Stimulated activated CD8-positive, alpha-beta memory T cell treated with anti-CD3 and anti-CD28 coated beads, Interleukin-4, amount 100 ng/mL, for 4 hours (primary cell): ENCODE data around the gene CFAP65.

Experiments
- DNase-seq, 2 donors: peaks; one replicate each; pipeline ENCODE4 v3.0.0-alpha.2; 2020; ENCODE audit warnings: low read depth in 2 of 2, low spot score in 1 of 2

CFAP65 gene

DNA sequence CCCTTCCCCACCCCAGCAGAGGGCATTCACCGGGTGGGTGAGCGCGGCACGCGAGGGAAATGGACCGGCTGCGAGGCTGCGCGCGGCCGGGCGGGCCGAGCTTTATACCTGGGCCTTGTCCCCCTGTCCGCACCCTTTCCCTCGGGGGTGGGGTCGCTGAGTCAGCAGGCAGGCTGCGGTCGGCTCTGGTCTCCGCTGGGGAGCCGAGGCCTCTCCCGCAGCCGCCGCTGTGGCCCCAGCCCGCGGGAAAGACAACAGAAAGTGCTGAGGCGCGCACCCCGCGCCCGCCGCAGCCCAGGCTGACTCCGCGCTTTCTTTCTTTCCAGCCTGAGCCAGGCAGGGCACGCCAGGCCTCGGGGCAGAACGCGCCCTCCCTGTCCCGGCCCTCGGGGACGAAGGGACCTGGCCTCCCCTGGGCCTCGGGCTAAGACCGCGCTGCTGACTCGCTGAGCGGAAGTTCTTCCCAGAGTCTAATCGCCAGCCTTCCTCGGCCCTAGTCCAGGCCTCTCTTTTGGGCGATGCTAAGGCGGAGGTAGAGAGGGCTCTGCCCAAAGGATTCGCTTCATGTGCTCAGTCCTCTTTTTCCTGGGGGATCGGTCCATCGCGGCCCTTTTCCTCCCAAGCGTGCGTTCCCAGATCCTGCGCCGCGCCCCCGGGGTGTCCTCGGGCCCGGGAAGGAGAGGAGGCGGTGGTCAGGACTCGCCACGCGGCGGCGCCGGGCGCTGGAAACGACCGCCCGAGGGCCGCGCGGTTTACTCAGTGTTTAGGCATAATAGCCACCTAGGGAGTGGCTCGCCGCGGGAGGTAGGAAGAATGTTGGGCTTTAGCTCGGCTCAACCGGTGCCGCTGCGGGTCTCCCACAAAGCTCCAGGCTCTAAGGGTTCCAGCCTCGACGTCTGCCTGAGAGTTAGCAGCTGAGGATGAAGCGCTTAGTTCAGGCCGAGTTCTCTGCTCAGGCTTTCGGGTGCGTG is 47.7 kb downstream of the CFAP65 start, which contains the start of gene CRYBA2:
Gene CRYBA2 (minus strand): TSS at position 78 of the 971 bp plus-strand sequence. CDS start 246 bp downstream, outside the sequence.
- DNase-seq = no peak

DNA sequence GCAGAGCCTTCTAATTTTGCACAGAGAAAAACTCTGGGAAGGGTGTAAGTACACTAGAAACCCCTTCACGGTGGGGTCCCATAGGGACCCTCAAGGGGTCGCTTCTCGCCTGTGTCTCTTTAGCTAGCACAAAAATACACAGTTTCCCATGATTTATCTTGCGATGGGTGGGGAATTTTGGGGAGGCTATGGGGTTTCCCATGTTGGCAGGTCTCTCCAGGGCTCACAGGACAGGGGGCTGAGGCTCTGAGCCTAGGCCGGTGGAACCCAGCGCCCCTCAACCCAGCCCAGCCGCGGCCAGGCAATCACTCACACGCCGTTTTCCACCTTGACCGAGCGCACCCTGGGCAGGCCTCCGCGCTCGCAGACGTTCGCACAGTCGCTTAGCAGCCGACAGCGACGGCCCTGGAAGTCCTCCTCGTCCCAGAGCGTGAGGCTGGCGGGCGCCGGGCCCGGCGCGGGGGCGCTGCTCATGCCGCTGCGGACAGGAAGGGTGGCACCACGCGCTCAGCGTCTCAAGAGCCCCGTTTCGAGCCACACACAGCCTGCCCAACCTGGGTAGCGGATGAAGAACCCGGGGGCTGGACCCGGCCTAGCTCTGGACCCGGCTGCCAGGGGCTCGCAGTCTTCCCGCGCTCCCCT is 48.5 kb downstream of the CFAP65 start:
- no peak for DNase-seq

DNA sequence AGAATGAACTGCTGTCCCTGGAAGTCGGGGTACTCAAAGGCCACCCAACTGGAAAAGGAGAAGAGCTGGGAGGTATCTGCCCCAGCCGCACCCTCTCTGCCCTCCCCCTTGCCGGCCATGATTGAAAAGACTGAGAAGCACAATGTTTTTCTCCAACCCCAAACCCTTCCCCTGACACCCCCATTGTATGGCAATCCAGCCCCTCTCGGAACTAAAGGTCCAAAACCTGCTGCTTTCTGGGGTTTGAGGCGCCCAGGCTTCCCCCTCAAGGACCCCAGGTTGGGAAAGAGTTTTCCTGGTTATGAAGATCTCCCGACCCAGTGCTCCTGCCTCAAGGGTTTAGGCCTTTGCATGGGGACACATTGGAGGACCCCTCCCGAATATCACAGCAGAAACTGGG is 49.1 kb downstream of the CFAP65 start:
- no peak for DNase-seq

DNA sequence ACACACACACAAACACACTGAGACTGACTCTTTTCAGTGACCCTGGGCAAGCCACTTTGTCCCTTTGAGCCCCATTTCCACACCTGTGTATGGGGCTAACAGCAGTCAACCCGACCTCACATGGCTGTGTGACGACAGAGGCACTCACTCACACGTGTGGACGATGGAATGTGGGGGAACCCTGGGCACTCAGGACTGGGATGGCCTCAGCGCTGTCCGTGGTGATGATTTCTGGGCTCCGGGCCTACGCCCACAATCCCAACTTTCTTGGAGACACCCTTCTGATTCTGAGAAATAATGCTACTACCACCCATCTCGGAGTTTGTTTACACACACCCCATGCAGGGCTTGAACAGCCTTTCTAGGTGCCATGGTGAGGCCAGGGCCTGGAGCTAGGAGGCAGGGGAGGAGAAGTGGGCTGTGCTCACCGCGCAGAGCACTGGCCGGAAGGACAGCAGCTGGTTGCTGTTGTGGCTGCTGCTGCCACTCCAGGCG is 49.6 kb downstream of the CFAP65 start:
- no peak for DNase-seq

DNA sequence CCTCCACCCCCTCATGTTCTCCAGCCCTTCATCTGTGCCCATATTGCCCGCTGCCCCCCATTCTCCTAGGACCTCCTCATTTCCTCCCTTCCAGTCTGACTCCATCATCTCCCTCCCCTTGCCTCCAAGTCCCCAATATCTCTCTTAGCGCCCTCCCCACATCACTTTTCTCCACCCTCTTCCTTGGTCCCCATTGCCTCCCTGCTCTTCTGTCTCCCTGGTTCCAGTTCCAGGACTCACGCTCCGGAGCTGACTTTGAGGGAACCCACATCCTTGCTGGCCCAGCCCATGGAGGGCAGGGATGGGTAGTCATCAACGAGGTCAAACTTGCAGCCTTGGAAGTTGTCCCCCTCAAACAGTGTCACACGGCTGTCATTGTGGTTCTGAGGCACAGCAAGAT is 50.7 kb downstream of the CFAP65 start:
- DNase-seq = no peak

DNA sequence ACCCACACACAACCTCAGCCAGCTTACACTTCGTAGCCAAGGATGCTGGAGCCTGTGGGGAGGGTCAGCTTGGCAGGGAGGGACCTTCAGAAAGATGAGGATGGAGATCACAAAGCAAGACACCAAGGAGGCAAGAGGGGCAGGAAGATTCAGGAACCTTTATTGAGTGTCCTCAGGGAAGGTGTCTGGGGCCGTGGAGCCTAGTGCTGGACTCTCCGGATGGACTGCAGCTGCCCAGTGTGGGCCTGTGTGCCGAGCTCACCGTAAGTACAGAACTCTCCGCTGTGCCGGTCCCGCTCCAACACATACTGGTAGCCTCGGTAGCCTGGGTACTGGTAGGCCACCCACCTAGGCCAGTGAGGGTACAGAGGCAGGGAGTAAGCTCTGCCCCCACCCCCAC is 51.3 kb downstream of the CFAP65 start:
- DNase-seq = no peak

DNA sequence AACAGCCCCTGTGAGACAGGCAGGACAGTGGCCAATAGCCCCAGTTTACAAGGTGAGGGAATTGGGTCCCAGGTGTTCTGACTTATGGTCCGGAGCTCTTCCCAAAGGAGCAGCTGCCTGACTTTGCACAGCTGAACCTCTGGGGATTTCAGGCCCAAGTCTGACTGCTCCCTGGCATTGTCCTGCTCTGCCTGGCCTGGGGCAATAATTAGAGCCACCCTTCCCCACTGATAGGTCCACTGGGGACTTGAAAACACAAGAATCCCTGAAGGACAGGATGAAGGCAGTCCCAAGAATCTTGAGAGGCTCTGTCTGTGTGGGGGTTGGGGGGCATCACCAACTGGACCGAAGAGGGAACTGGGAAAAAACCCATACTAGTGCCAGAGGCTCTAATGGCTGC is 52.7 kb downstream of the CFAP65 start:
- no peak for DNase-seq

DNA sequence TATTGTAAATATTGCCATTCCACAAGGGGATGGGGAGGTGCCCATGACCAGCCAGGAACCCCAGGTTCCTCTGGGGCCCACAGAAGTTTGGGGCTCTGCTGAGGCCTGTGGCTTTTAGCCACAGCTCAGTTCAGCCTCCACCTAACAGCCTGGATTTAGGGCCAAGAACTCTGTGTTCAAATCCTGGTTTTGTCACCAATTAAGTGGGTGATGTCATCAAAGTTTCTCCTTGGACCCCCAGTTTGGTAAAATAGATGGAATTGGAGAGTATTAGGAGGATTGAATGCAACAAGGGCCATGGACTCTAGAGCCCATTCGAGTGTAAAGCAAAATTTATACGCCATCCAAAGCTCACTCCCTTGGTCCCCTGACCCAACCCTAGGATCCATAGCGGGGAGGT is 53.2 kb downstream of the CFAP65 start:
- no peak for DNase-seq

DNA sequence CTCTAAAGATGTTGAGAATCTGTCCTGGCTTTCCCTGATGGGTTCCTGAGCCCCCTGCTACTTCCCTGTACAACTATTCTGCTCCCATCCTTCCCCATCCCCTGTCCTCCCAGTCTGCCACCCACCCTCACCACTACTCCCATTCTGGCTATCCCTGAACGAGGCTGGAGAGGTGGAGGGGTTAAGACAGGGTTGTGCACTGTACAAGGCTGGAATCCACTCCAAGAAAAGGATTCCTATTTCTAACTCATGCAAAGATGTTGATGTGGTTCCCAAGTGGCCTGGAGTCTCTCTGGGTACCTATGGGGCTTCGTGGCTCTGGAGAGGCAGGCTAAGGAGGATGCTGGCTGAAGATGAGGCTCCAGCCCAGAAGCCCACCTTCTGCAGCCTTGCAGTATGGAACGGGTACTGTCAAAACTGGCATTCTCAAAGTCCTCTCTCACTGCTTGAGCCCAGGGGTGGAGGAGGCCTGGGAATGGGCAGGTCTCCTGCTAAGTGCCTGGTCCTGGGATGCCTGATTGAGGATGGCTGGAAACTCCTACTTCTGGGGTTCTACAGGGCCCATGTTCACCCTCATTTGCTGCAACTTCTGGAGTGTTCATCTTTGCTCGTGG is 55.1 kb downstream of the CFAP65 start:
- DNase-seq = no peak

DNA sequence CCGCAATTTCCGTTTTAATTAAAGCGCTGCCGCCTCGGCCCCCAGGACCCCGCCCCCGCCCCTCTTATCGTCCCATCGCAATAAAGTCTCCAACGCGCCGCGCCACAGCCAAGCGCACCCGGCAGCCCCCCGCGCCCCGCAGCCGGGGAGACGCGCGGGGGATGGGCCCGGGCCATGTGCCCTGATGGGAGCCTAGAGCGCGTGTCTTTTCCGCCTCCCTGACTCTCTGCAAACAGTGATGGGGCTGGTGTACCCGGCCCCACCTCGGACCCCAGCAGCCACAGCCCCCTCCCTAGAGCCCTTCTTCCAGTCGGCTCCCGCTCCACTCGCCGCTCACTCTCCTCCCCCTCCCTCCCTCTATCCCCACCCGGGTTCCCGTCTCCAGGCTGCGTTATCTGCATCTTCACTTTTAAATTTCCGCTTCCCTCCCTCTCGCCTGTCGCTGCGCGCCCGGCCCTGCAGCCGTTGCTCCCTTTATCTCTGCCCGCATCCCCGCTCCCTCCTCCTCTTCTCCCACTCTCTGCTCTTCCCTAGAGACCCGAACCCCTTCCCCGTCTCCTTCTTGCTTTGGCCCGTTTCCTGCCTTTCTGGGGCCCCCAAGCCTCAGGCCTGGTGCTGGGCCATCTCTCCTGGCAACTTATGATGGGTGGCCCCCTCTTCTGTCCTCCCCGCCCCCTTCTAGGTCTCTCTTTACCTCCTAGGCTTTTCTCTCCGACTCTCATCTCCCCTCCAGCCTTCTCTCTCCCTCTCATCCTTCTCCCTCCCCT is 55.8 kb downstream of the CFAP65 start:
- DNase-seq = no peak

DNA sequence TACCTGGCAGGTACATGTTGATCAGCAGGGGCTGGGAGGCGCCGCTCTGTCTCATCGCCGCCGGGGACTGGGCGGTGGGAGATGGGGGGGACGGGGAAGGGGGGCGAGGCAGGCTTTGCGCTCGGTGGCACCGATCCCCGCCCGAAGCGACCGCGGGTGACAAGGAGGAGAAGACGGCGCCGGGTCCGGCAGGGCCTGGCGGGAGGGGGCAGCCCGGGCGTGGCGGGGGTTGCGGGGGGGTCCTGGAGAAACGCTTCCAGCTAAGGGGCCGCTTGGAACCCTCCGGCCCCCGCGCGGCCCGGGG is 56.3 kb downstream of the CFAP65 start, which contains the start of gene FEV:
Gene FEV (minus strand): TSS at position 164 of the 304 bp plus-strand sequence. CDS start 109 bp downstream, at position 55.
- no peak for DNase-seq

DNA sequence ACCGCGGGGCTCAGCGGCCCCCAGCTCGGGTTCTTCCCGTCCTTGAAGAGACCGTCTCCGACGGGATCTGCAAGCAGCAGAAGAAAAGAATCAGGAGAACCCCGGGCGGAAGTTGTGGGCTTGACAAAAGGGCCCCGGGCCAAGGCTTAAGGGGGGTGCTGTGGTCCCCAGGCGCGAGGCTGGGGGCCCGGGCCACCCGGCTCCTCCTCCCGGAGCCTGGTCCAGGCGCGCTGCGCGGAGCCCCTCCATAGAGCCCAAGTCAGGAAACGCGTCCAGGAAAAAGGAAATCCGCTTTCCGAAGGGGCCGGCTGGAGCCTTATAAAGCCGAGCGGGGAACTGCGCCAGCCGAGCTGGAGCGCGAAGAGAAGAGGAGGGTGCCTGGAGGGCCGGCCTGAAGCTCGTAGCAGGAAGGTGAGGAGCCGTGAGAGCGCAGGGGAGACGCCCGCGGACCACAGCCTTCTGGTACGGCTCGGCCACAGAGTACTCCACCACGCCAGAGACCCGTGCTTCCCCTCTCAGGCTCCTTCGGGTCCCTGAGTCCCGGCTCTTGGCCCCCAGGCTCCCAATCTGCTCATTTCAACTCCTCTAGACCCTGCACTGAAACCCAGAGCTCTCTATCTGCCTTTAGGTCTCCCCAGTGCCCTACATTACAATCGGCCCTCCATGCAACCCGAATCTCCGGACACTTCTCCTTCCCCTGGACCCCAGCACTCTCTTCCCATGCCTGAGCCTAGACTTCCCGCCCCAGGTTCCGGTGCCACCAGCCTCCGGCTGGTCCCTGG is 56.9 kb downstream of the CFAP65 start:
- DNase-seq = no peak

DNA sequence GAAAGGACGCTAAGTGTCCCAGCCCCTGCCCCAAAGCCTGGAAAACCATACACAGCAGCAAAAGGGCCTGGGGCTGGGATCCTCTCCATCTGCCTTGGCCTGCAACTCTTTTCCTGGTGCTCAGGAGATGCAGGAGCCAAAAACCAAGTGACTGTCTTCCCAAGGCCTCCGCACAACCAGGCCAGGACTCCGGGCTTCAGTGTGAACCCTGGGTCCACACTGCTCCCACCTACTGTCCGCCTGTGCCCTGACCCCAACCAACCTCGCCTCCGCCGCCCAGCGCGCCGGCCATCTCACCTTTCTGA is 57.4 kb downstream of the CFAP65 start:
- no peak for DNase-seq

DNA sequence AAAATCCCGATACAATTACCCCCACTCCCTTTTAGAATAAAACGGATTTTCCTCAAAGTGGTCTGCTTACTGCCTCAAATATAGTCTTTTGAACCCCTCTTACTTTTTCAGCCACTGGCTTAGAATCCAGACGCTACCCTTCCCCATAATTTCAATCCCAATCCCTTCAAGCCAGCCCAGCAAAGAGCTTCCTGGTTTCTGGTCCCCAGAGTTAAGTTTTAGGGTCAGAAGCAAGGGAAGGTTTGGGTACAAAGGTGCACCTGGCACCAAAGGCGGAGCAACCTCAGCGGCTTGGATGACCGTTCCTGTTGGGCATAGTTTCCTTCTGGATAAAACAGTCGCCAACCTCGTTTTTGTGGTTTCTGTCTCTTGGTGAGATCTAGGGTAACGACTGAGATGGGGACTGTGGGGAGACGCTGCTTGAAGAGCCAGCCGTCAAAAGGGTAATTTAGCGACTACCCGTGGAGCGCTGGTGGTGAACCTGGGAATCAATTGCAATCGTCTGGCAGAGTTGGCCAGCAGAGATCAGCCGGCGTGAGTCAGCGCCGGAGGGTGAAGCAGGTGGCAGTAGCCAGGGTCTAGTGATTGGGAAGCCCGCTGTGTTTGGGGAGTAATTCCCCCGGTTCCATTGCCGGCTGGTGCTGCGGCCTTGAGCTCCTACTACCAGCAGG is 57.9 kb downstream of the CFAP65 start:
- no peak for DNase-seq

DNA sequence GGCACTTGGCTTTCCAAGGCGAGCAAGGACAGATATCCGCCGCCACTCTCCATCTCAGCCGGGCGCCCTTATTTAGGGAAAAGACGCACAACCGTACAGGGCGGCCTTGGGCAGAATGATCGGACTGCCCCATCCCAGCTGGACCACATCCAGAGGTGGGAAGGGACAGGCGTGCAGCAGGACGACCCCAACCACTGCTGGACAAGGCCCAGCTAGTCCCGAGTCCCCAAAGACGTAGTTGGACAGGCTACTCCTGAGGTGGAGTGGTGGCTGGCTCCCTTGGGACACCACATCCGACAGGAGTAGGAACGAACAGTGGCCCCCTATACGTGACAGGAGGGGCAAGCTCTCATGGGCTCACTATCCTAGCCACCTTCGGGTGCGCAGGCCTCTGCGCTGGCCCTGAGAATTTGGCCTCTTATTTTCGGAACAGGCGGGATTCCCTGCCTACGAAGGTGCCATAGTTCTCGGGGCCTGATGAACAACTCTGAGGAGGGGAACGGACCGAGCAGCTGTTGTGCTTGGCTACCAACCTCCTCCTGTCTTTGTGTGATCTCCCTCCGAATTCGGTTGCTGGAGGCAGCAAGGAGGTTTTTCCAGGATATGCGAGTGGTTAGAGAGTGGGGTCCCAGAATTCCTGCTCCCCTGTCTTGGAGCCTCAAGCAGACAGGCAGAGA is 58.6 kb downstream of the CFAP65 start:
- no peak for DNase-seq

DNA sequence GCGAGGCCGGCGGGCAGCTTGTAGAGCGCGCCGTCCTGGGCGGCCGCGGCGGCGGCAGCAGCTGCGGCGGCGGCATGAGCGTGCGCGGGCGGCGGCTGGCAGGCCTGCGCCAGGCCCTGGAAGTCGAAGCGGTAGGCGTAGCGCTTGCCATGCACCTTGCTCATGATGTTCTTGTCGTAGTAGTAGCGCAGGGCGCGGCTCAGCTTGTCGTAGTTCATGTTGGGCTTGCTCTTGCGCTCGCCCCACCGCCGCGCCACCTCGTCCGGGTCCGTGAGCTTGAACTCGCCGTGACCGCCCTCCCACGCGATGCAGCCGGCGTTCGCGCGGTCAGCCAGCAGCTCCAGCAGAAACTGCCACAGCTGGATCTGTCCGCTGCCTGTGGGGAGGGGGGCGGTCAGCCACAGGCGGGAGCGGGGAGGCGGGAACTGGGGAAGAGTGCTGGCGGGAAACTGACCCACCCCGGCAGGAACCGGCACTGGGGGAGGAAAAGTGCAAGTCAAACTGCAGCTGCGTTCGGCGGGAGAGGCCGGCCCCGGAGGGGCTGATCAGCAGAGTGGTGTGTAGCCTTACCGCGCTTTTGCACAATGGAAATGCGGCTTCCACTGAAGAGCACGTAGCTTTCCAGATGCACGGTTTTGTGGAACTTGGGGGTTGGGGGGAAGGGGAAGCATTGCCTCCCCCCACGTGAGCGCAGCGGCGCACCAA is 59.3 kb downstream of the CFAP65 start:
- DNase-seq = no peak

DNA sequence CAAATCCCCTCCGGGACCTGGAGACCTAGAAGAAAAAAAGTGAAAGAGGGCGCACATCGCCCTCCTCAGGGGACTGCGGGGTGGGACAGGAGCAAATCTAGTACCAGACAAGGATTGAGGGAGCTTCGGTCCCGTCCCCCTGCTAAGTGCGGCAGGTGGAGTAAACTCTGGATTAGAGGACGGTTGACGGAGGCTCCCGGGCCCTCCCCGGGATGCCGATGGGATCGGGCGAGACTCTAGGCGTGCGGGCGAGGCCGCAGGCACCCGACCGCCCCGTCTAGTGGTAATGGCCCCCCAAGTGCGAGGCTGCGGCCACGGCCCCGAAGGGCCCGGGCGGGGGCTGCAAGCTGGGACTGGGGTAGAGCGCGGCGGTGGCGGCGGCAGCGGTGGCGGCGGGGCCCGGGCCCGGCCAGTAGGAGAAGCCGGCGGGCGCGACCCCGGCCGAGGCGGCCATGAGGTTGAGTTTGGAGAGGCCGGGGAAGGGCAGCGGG is 59.9 kb downstream of the CFAP65 start:
- no peak for DNase-seq

DNA sequence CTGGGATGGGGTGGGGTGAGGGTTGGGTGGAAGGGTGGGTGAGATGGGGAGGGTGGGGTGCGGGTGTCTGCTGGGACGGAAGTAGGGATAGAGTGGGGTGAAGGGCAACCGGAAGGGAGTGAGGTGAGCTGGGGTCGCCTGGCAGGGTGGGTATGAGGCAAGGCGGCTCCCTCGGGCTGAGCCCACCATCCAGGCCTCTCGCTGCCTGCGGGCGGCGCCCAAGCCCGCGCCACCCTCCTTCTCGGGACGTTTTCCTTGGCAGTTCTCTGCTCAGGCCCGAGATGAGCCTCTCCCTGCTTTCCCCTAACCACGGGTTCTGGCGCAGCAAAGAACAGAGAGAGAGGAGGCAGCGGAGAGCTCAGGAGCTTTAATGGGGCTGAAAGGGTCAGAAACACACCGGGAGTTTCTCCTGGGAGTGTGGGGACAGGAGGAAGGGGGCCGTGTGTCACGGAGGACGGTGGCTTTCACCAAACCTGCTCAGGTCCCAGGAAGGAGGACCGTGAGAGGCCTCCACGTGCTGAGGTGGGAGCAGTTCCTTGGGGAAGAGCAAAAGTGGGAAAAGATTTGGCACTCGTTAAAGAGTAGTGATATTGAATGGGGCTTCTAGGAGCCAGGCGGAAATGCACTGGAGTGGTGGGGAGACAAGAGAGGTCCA is 60.5 kb downstream of the CFAP65 start:
- DNase-seq = no peak
